Activated CD4-positive, alpha-beta T cell treated with anti-CD3 and anti-CD28 coated beads, Interleukin-2, amount 10 ng/mL, durations not matched to agents 24 days and 14 days (primary cell): ENCODE data around the gene FBLN5. TPM values are rescaled to one million over a fixed set of nuclear protein-coding genes. Genes with fewer than 3 reads are reported as not detected.

ENCODE experiments used
- DNase-seq: peaks from one replicate; pipeline ENCODE4 v3.0.0; 2022
- H3K27ac Mint-ChIP-seq: one replicate; pipeline ENCODE4 v1.8.0; 2022; ENCODE audit warnings: mild to moderate bottlenecking, mixed read lengths
- H3K27me3 Mint-ChIP-seq: one replicate; pipeline ENCODE4 v1.8.0; 2022; ENCODE audit warnings: mixed read lengths
- H3K36me3 Mint-ChIP-seq: one replicate; pipeline ENCODE4 v1.8.0; 2022; ENCODE audit warnings: low read depth, mild to moderate bottlenecking, mixed read lengths
- H3K4me1 Mint-ChIP-seq: one replicate; pipeline ENCODE4 v1.8.0; 2021; ENCODE audit warnings: mixed read lengths
- H3K4me3 Mint-ChIP-seq: one replicate; pipeline ENCODE4 v1.8.0; 2022; ENCODE audit warnings: mild to moderate bottlenecking, moderate library complexity, mixed read lengths
- H3K9me3 Mint-ChIP-seq: one replicate; pipeline ENCODE4 v1.8.0; 2021; ENCODE audit warnings: mixed read lengths
- intact Hi-C: fragments of 100-400 bp; cut with micrococcal nuclease; formaldehyde crosslinking; loops from one replicate; pipeline ENCODE4 v1.15.1; 2023
- total RNA-seq: library from RNA; stranded (reverse); gene quantifications from 2 replicates; pipeline ENCODE4 v1.2.3, GENCODE V29; 2022

The FBLN5 gene
- total RNA-seq, 1 donor from 2014 or later = 0.68 TPM

DNA sequence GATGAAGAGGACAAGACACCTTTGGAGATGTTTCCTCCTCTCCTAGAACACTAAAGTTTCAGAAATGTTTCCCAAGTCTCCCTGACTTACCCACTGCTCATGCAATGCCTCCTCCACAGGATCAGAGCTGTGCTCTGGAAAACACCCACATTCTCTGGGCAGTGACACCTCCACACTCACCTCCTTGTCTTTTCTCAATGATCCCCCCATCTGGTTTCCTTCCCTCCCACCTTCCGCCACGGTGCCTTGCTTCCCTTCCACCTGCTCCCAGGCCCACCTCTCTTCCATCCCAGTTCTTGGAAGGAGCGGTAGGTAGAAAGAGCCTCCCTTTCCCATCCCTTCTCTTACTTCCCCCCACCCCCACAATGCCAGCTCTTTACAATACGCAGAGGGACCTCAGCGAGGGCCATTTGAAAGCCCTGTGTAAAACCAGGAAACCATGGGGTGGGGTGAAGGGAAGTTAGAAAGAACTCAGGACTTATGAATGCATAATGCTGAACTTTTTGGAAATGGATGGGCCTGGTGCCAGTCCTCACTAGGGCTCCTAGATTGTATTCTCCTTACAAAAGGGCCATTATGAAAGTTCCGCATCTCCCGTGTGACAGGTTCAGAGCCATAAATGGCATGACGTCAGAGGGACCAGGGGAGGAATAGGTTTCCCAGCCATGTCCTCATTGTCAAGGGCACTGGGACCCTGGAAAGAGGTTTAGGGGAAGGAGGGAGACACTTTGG lies 12.8 kb downstream of the FBLN5 start:
- intact Hi-C loops = no loop called here
- Mint-ChIP-seq H3K27ac (no peak overlapping the region), H3K9me3 (no peaks in the 10 kb centered on the region), H3K4me1 (no peaks in the 10 kb centered on the region), H3K27me3 (peaks cover 4% of the 10 kb centered on the region), H3K4me3 (no peak overlapping the region), H3K36me3 (no peaks in the 10 kb centered on the region)
- DNase-seq = no peak

DNA sequence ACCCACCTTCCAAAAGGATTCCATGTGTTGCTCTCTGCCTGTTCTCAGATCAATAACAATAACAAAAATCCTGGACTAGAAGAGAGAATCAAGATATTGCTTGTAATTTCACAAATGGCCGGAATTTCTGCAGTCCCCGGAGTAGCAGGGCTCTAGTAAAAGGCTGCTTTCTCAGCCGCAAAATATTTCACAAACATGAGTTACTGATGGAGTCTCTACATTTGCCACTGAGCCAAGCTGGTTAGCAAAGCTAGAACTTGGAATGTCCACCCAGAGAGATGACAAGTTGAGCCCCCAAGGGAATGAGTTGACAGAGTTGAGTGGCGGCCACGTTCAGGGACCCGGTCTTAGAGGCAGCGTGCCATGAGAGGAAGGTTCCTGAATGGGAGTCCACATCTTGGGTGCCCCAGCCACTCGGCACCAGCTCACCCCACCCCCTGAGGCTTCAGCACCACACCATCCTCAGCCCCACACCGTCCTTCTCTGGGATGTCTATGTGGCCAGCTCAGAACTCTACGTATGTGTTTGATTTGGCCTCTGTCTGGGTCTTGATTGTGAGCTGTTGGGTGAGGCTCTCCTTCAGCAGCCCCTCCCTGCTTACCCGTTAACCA lies 15.9 kb downstream of the FBLN5 start:
- Mint-ChIP-seq H3K4me1 (no peaks in the 10 kb centered on the region), H3K36me3 (no peaks in the 10 kb centered on the region), H3K27ac (no peak overlapping the region)

DNA sequence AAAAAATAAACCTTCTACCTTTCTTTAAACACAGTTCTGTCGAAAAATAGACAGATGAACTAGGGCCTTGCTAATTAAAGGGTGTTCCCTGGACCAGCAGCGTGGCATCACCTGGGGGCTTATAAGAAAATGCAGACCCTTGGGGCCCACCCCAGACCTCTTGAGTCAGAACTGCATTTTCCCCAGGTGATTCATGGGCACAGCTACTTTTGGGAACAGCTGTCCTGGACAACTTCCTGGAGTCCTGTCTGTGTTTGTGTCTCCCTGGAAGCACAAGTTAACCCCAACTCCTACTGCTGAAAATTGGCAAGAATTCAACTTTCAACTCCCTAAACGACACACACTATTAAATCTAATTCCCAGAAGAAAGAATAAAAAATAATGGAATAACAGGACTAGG lies 17.8 kb downstream of the FBLN5 start:
- no peak overlapping the region for H3K27ac Mint-ChIP-seq
- DNase-seq = no peak
- H3K4me3 Mint-ChIP-seq = no peak overlapping the region
- no peaks in the 10 kb centered on the region for H3K4me1 Mint-ChIP-seq
- intact Hi-C loops = no loop called here
- no peaks in the 10 kb centered on the region for H3K9me3 Mint-ChIP-seq
- H3K36me3 Mint-ChIP-seq = no peaks in the 10 kb centered on the region
- H3K27me3 Mint-ChIP-seq = peaks cover 3% of the 10 kb centered on the region

More for the DNA sequence above, 15.9 kb downstream of the FBLN5 start:
- Mint-ChIP-seq H3K4me3 (no peak overlapping the region), H3K27me3 (peaks cover 4% of the 10 kb centered on the region), H3K9me3 (no peaks in the 10 kb centered on the region)
- no peak for DNase-seq
- intact Hi-C loops = no loop called here

DNA sequence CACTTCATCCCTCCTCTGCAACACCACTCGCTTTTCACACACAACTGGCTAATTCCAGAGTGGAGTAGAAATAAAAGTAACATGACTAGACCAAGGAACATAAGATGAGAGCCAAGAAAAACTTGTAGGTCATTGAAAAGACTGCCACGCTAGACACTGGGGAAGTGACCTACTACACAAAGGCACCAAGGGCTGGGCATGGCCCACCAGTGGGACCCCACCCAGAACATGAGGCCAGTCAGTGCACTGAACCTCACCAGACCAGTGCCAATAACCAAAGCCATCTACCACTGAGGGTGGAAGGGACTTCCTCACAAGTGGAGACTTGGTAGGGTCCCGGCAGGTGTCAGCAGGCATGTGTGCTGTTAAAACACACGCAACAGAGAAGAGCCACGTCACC lies 19.7 kb downstream of the FBLN5 start:
- Mint-ChIP-seq H3K27ac (no peak overlapping the region), H3K9me3 (no peaks in the 10 kb centered on the region), H3K4me1 (no peaks in the 10 kb centered on the region), H3K4me3 (no peak overlapping the region), H3K36me3 (no peaks in the 10 kb centered on the region), H3K27me3 (peaks cover 2% of the 10 kb centered on the region)
- no peak for DNase-seq
- intact Hi-C loops = no loop called here

DNA sequence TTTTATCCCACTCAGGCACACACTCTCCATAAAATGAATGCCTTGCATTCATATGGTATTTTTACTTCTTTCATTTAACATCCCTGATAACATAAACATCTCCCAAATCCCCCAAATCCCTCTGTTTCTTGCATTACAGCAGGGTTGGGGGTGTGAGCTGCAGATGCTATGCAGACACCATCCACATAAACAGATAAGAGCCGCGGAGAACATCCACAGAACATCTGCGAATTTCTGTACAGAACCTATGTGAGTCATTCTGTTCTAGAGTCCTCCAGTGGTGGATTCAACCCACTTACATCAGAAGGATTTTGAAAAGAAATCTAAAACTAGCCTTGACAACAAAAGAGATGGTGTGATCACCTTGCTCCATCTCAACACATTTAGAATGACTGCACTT lies 20.3 kb downstream of the FBLN5 start:
- Mint-ChIP-seq H3K27me3 (peaks cover 2% of the 10 kb centered on the region), H3K4me1 (no peaks in the 10 kb centered on the region), H3K27ac (no peak overlapping the region), H3K4me3 (no peak overlapping the region), H3K9me3 (no peaks in the 10 kb centered on the region), H3K36me3 (no peaks in the 10 kb centered on the region)
- intact Hi-C loops = no loop called here
- no peak for DNase-seq

DNA sequence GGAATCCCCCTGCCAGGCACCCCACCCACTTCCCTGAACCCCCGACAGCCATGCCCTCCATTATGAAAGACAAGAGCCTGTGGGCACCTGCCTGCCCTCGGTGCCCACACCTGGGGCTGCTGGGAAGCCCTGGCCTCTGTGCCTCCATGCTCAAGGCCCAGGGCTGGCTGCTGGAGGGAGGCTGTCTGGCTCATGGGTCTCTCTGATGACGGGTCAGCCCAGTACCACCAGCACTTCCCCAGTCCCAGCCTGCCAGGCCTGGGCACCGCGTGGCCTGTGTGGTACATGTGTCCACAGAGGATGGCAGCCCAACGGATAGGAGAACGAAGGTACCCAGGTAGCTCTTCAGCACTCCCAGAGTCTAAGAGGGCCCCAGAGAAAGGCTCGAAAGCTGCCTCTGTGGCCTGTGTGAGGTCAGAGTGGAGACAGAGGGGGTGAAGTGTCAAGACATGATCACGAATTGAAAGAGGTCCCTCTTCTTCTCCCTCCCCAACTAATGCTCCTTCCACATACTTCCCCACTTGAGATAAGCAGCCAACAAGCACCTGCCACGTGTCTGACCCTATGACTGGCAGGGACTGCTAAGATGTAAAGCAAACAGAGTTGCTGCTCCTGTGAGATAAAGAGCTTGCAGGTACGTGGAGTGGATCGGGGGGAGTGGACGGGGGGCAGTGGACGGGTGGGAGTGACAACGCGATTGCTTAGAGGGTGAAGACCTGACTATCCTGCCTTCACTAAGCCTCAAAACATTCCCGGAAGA lies 21.2 kb downstream of the FBLN5 start:
- no peaks in the 10 kb centered on the region for H3K4me1 Mint-ChIP-seq
- H3K27me3 Mint-ChIP-seq = peaks cover 2% of the 10 kb centered on the region
- DNase-seq = no peak
- no peaks in the 10 kb centered on the region for H3K36me3 Mint-ChIP-seq
- H3K4me3 Mint-ChIP-seq = no peak overlapping the region
- intact Hi-C loops = no loop called here
- H3K9me3 Mint-ChIP-seq = no peaks in the 10 kb centered on the region
- no peak overlapping the region for H3K27ac Mint-ChIP-seq

DNA sequence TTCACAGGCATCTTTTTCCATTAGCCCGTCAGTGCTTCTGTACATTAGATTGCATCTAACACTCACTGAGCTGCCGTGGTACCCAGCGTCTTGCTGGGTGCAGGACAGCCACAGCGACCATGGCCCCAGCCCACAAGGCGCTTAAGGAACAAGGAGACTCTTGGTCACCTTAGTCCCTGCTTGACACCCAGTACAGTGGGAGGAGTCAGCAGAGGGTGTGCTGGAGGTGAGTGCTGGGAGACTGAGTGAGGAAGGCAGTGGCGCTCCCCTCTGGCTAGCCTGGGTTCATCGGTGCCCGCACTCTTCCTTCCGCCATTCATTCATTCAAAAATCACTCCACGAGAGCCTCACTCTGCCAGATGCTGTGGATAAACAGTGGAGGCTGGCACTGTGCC lies 21.8 kb downstream of the FBLN5 start:
- DNase-seq = no peak
- H3K9me3 Mint-ChIP-seq = no peaks in the 10 kb centered on the region
- H3K27ac Mint-ChIP-seq = no peak overlapping the region
- intact Hi-C loops = no loop called here
- no peak overlapping the region for H3K4me3 Mint-ChIP-seq
- no peaks in the 10 kb centered on the region for H3K36me3 Mint-ChIP-seq
- H3K27me3 Mint-ChIP-seq = peaks cover 2% of the 10 kb centered on the region
- no peaks in the 10 kb centered on the region for H3K4me1 Mint-ChIP-seq

DNA sequence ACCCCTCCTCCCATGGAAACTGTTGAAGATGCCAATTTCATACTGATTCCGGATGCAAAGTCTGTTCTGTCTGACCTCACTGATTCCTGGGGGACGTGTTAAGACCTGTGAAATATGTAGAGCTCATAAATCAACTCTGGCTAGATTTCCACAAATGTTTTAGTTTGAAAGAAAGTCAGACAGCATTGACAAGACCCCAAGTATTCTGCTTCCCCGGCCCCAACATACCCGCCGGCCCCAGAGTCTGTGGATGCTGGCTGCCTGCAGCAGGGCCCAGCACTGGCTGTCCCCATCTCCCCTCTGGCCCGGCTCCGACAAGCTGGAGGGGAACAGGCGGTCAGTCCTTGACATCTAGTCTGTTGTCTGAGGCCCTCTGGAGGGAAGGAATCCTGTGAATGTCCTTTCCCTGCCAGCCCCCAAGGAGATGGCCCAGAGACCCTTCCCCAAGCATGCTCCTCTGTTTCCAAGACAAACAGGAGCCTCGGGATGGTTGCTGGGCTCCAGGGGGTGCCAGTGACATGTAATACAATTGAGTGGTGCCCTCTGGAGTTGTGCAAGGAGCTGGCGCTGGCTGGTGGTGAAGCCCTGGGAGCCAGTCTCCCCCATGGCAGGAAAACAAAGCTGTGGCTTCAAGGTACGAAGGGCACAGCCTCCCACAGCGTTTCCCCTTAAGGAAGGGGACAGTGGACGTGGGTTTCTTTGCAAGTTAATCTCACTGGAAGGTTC lies 22.3 kb downstream of the FBLN5 start:
- Mint-ChIP-seq H3K4me3 (no peak overlapping the region), H3K27ac (no peak overlapping the region), H3K4me1 (no peaks in the 10 kb centered on the region), H3K9me3 (no peaks in the 10 kb centered on the region), H3K36me3 (no peaks in the 10 kb centered on the region), H3K27me3 (peaks cover 2% of the 10 kb centered on the region)
- DNase-seq = no peak
- intact Hi-C loops = no loop called here

DNA sequence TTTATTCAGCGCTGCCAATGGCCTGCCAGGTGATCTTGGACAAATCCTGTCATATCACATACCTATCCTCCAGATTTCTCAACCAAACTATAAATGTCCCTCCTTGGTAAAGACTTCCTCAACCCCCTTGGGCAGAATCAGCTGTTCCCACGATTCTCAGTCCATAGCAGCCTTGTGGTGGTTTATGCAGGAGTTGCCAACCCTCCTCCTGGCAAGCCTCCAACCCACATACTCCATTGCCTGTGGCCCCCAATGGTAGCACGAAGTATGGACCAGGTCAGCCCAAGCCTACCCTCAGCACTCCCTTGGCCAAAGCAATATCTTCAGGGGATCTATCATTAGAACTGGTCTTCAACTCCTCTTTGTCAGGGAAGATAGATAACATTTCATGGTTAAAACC lies 27.0 kb downstream of the FBLN5 start:
- intact Hi-C loops = no loop called here
- no peak overlapping the region for H3K4me3 Mint-ChIP-seq
- H3K27me3 Mint-ChIP-seq = peaks cover 11% of the 10 kb centered on the region

DNA sequence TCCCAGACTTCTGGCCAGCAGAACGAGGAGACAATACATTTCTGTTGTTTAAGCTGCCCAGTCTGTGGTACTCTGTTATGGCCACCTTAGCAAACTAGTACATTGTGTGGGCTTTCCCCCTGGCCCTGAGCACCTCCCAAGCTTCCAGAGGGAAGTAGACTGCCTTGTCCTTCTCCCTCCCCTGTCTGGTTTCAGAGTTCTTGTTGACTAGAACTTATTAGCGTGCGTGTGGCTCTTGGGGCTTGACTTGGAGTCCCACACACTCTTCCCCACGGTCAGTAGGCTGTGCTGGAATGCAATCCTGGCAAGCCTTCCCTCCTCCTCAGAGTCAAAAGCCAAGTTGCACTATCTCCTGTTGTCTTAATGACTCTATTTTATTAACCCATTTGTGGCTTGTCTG lies 27.7 kb downstream of the FBLN5 start:
- no peak overlapping the region for H3K27ac Mint-ChIP-seq
- no peaks in the 10 kb centered on the region for H3K4me1 Mint-ChIP-seq
- no peak for DNase-seq
- no peaks in the 10 kb centered on the region for H3K36me3 Mint-ChIP-seq
- intact Hi-C loops = no loop called here
- H3K9me3 Mint-ChIP-seq = peaks cover 4% of the 10 kb centered on the region
- no peak overlapping the region for H3K4me3 Mint-ChIP-seq
- peaks cover 11% of the 10 kb centered on the region for H3K27me3 Mint-ChIP-seq

More for the DNA sequence above, 27.0 kb downstream of the FBLN5 start:
- Mint-ChIP-seq H3K9me3 (peaks cover 4% of the 10 kb centered on the region), H3K36me3 (no peaks in the 10 kb centered on the region), H3K4me1 (no peaks in the 10 kb centered on the region), H3K27ac (no peak overlapping the region)
- no peak for DNase-seq

DNA sequence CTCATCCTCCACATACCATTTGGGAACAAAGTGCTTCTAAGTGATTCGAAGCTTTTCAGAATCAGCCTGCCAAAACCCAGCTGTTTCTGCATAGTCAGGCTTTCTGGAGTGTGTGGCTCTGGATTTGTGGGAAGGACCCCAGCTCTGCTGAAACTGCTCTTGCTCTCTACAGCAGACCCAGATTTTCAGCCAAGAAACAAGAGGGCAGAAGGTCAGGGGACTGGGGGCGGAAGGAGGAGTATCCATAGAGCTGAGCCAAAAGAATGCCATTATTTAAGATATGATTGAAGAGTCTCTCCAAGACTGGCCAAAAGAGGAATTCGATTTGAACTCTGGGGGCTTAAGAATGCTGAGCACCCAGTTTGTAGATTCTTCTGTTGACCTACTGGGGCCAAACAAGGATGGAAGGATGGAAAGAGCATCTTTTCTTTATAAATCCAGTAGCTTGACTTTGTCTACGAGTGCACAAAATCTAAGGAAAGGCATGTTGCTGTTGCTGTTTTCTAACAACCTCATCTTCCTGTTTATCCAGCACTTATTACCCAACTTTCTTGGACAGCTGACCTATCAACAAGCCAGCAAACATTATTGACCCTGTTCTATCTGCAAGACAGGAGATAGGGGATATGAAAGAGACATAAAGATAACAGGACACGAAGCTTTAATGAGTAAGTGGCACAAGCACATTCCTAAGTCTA lies 29.2 kb downstream of the FBLN5 start:
- Mint-ChIP-seq H3K4me3 (no peak overlapping the region), H3K27ac (no peak overlapping the region), H3K4me1 (no peaks in the 10 kb centered on the region), H3K36me3 (no peaks in the 10 kb centered on the region), H3K27me3 (peaks cover 9% of the 10 kb centered on the region), H3K9me3 (peaks cover 4% of the 10 kb centered on the region)
- intact Hi-C loops = no loop called here
- no peak for DNase-seq

DNA sequence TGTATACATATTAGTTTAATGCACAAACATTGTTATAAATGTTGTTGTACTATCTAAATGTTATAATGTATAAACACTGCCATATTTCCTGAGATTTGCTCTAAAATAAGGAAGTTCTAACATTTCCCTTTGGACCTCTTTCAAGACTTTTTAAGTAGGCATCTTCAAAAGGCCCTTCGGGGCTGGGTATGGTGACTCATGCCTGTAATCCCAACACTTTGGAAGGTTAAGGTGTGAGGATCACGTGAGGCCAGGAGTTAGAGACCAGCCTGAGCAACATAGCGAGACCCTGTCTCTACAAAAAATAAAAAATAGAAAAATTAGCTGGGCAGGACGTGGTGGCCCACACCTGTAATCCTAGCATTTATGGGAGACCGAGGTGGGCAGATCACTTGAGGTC lies 35.5 kb downstream of the FBLN5 start:
- peaks cover 11% of the 10 kb centered on the region for H3K4me1 Mint-ChIP-seq
- H3K9me3 Mint-ChIP-seq = no peaks in the 10 kb centered on the region
- H3K27ac Mint-ChIP-seq = no peak overlapping the region
- no peaks in the 10 kb centered on the region for H3K36me3 Mint-ChIP-seq
- DNase-seq = no peak
- no peak overlapping the region for H3K4me3 Mint-ChIP-seq
- peaks cover 5% of the 10 kb centered on the region for H3K27me3 Mint-ChIP-seq
- intact Hi-C loops = loop anchor here (5.0 kb wide), 1 partner anchor 110 kb away; no protein-coding TSS in a partner anchor

DNA sequence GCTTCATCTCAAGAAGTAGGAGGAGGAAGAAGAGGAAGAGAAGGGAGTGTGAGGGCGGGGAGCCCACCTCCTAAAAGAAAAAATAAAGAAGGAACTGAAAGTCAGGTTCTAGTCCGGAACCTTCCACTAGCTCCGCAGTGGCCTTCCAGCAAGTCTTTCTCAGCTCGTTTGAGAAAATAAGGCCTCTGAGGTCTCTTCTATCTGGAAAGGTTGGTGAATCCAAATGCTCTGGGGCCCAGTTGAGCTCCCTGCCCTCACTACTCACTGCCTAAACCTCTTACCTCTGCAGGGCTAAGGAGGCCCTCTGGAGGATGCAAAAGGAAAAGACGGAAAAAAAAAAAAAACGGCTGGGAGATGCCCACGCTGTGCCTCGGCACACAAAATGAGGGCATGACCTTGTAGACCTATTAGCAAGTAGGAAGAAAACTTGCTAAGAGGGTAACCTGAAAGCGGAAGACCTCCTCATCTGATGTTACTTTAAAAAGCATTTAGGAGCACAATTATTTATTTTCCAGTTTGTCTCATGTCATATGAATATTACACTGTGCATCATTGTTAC lies 35.9 kb downstream of the FBLN5 start:
- Mint-ChIP-seq H3K4me3 (no peak overlapping the region), H3K4me1 (peaks cover 11% of the 10 kb centered on the region), H3K9me3 (no peaks in the 10 kb centered on the region), H3K27ac (peak overlapping the region; percentile 35), H3K36me3 (no peaks in the 10 kb centered on the region), H3K27me3 (peaks cover 3% of the 10 kb centered on the region)
- intact Hi-C loops = loop anchor here (5.0 kb wide), 1 partner anchor 109 kb away; no protein-coding TSS in a partner anchor
- DNase-seq = peak; percentile 83
